Activated CD4-positive, alpha-beta T cell treated with anti-CD3 and anti-CD28 coated beads, Interleukin-2, amount 50 U/mL, for 1 hour (primary cell): ENCODE results near the gene SGTA.
"Not testable (repeated sequence)": the region's sequence is repeated elsewhere in the genome, so short reads cannot be mapped to it uniquely, and the experiment has no call there.

Experiments
- DNase-seq: peaks from one replicate; pipeline ENCODE4 v3.0.0-alpha.2; 2020

SGTA gene

DNA sequence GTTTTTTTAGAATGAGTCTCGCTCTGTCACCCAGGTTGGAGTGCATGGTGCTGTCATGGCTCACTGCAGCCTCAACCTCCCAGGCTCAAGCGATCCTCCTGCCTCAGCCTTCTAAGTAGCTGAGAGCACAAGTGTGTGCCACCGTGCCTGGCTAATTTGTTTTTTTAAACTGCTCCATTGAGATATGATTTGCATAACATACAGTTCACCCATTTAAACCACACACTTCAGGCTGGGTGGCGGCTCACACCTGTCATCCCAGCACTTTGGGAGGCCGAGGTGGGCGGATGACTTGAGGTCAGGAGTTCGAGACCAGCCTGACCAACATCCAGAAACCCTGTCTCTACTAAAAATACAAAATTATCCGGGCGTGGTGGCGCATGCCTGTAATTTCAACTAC, 9.6 kb upstream of the SGTA start:
- DNase-seq, result not testable (repeated sequence)

DNA sequence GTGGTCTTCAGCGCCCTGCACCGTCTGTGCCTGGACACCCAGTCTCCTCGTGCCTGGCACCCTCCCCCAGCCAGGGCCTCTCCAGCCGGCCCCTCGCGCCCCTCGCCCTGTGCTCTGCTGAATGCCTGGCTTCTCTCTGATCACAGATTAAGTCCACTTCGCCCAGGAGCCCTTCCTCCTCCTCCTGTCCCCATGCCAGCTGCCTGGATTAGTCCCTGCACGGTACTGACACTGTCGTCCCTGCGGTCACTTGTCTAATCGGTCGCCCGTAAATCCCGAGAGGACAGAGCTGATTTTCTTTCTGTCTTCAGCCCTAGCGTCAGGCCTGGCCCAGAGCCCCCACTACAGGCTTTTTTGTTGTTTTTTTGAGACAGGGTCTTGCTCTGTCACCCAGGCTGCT, 8.8 kb upstream of the SGTA start:
- no peak for DNase-seq

DNA sequence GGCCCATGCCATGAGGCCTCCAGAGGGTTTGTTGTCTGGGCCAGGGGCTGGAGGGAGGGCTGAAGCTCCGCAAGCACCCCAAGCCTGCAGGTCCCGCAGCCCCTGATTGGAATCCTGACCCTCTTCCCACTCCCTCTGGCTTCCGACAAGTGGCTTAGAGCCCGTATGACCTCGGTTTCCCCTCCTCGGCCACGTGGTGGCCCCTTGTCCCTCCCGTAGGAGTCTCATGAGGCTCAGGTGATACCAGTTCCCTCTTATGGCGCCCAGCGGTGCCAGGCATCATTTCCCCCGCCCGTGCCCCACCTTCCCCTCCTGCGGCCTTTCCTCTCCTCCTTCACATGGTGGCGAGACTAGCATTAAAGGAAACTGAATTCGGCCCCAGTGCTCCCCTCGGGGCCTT, 8.4 kb upstream of the SGTA start:
- DNase-seq, result no peak

DNA sequence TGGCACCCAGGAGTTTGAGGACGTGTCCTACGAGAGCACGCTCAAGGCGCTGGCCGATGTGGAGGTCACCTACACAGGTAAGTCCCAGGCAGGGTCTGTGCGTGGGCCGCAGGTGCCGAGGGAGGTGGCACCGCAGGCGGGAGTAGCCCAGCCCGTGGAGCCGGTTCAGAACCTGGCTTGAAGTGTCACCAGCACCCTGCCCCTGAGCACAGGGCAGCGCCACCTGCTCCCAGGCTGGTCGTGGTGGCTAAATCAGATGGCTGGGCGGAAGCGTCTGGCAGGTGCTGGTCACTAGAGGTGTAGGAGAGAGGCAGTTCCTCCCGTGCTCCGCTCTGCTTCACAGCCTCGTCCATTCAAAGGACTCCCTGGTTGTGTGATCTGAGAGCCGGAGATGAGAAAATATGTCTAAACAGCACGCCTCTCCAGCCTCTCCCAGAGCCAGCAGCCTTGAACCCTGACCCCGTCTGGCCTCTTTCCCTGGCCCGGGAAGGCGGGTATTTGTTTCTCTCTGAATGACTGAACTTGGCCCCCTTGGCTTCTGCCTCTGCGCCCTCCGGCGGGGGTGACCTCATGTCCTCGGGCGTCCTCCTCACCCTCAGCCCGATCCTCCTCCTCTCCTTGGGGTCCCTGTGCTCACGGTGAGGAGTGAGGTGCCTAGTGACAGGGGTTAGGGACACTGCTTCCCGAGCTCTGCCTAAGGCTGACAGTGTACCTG, 7.6 kb upstream of the SGTA start:
- no peak for DNase-seq

DNA sequence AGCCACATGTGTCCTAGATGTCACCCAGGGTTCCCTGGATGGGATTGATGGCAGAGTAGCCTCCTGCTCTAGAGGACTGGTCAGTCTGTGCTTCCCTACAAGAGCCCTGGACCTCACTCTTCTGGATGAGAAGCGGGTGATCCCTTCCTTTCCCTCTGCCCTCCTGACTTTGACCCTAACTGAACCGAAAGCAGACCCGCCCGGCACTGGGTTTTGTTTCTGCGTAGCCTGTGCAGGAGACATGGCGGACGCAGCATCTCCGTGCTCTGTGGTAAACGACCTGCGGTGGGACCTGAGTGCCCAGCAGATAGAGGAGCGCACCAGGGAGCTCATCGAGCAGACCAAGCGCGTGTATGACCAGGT, 7.1 kb upstream of the SGTA start:
- DNase-seq, result no peak

DNA sequence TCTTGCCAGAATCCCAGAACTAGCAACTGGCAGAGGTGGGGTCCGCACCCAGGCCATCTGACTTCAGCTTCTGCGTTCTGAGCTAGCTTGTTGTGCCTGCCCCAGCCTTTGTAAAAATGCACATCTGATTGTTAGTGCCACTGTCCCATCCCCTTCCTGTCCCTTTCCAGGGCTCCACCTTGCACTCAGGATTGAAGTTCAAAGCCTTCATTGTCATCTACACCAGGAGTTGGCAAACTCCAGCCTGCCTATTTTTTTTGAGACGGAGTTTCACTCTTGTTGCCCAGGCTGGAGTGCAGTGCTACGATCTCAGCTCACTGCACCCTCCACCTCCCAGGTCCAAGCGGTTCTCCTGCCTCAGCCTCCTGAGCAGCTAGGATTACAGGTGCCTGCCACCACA, 5.2 kb upstream of the SGTA start:
- DNase-seq, result no peak

DNA sequence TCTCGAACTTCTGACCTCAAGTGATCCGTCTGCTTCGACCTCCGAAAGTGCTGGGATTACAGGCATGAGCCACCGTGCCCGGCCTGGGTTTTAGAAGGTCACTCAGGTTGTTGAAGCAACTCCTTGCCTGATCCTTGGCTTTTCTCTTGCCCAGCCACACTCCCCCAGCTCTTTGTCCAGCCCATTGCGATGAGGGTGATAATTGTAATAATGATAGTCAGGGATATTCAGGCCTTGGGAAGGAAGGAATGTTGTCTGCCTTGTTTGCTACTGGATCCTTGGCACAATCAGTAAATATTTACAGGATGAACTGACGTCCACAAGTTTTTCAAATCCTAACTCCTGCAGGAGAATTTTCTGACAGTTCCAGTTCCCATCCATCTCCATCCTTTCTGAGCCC, 4.0 kb upstream of the SGTA start:
- no peak for DNase-seq

DNA sequence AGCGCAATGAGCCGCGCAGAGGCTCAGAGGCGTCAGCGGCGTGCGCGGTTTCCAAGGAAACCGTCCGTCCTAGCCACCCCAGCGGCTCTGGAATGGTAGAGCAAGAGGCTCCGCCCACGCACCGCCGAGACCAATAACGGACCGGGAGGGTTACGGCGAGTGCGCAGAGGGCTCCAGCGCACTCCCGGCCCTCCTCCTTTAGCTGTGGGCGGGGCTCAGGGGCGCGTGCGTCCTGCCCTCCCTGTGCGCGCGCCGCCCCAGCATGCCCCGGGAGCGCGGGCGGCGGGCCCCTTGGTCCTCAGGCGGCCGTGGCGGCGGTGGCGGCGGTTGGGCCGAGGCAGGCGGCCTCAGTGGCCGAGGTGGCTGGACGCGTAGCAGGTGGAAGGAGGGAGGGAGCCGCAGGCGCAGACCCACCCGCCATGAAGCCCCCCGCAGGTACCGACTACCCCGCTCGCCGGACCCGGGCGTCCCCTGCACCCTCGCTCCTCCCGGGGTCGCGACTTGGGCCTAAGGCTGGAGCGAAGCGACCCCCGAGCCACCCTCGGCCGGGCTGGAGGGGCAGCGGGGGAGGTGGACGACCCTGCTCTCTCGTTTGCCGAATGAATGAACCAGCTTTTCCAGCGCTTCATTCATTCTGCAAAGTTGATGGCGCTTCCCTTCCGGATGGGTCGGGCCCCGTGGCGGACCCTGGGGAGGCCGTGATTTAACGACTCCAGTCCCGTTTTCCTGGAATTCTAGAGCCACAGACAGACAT, 2.3 kb upstream of the SGTA start, which contains the start of gene THOP1:
THOP1 (plus strand) TSS at position 260 of the 754 bp plus-strand sequence; CDS start at position 420, 160 bp downstream.
- DNase-seq, result peak; percentile 98

DNA sequence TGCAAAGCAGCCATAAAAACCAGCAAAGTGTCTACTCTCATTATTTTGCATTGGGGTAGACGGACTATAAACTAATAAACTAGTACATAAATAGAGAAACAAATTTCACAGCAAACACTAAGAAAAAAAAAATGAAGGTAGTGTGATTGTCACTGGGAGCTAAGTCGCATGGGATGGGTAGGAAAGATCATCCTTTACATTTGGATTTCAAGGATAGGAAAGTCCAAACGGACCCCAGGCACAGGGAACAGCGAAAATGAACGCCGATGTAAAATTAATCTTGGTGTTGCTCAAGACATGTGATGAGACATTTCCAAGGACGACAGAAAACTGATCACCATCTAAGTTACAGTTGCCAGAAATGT, 690 bp upstream of the SGTA start:
- DNase-seq, result no peak

DNA sequence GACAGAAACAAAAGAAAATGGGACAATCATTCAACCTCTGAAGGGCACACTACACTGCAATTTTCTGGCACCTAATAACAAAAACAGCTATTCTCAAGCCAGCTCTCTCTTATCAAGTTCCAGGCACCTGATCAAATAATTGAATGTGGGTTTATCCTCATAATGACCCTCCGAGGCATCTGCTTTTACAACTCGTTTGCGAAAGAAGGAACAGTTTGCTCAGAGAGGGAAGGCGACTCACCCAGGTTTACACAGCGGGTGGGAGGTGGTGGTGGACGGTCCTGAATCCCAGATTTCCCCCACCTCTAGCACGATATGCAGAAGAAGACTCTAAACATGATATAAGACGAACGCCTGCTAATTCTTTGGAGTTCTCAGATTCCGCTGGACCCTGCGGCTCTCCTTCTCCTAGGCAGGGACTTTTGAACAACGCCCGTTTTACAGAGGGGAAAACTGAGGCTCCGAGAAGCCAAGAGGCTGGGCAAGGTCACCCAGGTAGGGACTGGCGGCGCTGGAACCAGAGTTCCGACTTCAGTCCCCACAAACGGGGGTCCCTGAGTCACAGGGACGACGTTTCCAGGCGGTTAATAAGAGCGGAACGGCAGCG, 641 bp downstream of the SGTA start:
- no peak for DNase-seq

DNA sequence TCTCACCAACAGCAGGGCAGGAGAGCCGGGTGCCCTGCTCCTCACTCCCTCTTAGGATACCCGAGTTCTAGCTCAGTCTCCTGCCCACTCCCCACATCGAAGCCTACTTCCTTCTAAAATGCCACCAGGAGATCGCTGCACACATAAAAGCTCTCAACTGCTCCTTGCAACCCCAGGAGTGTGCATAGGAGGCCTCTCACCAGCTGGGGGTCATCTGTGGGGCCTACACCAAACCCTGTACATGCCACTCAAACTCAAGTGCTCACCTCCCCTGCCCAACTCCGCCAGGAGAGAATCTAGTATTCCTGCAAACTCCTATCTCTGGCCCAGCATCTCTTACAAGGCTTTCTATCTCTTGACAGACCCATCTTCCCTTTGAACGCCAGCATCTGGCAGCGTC, 2.8 kb downstream of the SGTA start:
- DNase-seq, result no peak

DNA sequence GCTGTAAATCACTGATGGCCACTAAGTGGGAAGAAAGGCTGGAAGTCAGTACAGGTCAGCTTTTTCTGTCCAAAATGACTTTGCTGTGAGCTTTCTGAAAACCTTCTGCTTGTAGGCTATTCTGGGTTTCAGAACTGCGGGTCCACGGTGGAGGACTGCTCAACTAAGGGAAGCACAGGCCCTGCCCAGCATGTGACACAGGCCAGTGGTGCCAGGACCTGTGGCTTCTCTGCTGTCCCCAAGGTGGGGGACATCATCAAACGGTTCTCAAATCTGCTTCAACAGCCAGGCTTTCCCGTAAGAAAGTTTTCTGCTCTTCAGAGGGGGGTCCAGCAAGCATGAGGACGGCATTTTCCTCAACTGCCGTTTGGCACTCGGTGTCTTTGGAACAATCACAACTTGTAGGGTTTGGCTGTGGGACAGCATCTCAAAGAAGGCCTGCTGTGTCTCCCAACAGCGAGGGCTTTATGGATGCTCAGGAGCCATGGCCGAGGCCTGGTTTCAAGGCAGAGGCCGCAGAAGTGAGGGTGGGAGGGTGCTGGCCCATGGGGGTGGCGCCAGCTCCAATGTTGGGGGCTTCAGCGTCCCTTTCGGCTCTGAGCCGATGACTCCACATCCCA, 3.8 kb downstream of the SGTA start:
- no peak for DNase-seq

DNA sequence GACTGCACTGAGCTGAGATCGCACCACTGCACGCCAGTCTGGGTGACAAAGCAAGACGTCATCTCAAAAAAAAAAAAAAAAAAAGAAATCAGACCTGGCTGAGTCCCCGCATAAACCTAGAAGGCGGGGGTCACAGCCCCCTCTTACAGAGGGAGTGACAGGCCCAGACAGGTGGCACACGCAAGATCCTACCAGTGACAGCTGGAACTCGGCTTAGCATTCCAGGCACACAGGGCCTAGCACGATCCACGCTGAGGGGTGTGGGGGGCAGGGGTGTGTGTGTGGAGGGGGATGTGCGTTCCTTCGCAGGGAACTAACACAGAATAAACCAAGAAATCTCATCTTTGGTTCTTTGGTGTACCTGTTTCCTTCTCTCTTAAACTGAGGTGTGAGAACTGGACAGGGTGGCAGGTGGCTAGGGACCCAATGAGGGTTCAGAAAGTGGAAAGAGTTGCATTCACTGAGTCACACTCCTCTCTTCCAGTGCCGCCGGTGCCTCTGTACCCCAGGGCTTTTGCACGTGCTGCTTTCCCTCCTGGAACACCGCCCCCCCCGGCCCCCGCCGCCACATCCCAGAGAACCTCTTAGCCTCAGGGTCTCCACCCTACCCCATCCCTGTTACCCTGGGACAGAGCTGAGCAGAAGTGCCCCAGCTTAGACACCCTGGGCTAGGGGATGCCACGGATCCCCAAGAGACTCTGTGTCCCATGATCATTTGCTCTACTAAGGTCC, 5.0 kb downstream of the SGTA start:
- DNase-seq, result no peak

DNA sequence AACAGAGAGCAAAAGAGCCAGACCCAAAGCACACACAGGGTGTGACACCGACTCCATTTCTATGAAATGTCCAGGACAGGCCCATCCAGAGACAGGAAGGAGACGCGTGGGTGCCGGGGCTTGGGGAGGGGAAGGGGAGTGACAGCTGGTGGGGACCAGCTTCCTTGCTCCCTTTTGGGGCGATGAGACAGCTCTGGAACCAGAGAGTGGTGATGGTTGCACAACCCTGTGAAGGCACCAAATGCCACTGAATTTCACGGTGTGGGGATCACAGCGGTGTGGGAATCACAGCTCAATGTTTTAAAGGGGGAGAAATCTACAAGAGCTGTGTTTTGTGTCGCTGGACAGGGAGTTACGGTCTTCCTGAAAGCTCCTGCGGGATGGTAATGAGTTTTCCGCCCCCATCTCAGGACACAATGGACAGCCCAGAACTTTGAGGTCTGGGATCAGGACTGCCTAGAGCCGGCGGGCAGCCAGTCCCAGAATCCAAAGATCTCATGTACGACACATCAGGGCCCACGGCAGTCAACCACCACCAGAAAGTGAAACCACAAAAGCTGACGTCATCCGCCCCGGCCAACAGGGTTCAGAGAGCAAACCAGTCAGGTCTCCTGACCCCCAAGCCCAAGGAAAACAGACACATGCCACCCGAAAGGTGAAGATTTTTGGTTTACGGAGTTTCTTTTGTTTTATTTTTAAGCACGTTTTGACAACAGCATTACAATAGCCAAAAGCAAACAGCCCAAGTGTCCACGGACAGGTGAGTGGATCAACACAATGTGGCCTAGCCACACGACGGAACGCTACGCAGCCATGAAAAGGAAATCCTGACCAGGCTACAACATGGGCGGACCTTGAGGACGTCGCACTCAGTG, 7.3 kb downstream of the SGTA start:
- DNase-seq, result peak; percentile 68

DNA sequence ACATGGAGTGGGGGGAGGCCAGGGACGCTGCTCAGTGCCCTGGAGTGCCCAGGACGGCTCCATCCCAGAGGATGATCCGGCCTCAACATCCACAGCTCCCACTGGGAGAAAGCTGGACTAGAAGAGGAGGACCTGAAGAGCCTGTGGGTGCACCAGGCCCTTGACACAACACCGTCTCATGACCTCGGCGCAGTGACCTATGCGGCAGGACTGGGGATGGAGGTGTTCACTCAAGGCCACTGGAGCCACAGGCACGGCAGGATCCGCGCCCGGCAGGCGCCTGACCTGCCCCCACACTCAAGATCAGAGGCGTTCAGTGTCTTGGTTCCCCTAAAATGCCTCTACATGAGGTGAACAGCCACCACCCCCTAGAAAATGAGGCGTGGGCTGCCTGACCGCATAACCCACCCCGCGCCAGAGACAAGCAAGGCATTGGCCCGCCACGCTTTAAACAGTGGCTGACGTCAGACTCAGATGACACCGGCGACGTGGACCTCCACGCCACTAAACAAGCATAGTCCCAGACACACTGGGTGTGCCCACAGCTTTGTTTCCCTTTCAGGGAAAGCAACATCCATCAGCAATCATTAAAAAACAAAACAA, 8.0 kb downstream of the SGTA start:
- DNase-seq, result no peak

DNA sequence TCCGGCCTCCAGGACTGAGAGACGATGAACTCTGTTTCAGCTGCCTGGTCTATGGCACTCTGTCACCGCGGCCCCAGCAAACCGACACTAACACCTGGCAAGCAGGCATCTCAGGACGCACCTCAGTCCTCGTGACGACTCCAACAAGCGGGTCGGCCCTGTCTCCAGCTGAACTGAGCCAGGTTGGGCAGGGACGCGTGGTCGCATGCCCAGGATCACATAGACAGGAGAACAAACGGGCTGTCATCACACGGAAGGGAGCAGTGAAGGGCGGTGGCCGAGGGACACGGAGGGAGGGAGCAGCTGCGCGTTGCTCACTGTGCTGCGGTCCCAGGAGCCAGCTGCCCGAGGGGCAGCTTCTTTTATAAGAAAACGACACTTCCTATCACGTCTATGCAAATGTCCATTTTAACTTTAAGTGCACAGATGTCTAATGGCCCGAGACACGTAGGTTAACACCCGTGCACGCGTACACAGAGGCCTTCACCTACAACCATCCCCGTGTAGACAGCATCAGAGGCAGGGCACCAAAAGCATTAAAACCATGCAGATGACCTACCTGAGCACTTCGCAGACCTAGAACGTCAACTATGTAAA, 8.9 kb downstream of the SGTA start:
- DNase-seq, result no peak

DNA sequence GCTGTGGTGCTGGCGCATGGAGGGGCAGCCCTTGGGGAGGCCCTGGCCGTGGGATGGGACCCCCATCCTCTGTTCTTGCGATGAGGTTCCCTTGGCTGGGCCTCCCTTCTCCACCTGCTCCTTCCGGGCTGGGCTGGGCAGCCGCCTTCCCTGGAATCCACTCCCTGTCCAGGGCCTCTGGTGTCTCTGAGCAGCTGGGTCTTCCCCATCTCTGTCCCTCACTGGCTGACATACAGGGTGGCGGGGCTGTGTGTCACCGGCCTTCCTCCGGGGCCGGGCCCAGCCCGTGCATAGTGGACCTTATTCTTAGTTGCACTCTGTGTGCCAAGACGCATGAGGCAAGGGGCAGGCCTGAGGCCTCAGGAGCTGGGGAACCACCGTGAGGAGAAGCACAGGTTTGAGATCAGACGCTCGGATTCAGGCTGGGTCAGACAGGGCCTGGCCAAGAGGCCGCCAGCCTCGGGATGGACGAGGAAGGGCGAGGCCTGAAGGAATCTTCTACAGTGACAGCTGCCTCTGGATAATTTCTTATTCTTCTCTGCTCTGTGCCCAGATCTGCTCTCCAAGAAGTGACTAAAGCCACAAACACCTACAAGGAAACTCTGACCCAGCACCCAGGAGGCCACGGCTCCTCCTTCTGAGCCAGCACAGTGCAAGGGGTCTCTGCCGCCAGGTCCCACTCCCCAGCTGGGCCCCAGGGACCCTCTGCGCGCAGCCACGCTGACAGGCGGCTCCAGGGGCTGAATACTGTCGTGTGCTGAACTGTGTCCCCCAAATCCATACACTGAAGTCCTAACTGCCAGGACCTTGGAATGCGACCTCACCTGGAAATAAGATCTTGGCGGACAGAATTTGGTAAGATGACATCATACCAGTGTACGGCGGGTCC, 11.0 kb downstream of the SGTA start:
- no peak for DNase-seq

DNA sequence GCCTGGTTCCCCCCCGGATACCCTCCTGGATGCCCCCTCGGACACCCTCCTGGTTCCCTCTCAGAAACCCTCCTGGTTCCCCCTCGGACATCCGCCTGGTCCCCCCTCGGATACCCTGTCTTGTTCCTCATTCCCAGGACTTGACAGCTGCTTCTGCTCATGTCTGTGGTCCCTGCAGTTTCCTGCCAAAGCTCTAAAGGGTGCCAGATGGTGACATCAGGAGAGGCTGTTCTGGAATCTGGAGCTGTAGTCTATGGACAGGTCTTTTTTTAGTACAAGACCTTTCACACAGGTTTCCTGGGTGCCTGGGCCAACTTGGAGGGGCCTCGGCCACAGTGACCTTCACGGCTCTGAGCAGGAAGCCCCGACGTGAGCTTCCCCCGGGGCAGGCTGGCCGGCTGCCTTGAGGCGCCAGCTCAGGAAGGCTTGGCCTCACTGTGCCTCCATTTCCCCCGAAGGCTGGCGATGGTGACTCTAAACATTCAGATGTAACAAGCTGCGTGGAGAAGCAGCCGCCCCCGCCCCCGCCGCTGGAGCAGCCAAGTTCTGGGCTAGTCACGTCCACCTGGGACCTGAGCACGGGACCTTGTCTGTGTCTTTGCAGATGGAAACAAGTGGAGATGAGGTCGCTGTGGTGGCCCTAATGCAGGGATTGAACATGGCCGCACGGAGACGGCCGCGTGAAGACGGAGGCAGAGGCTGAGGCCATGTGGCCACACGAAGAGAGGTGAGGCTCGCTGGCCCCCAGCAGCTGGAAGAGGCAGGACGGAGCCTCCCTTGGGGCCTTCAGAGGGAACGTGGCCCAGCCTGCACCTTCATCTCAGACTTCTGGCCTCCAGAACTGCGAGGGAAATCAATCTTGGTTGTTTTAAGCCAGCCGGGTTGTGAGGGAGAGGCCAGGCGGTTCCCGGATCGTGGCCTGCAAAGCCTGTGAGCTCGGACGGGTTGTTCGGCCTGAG, 12.7 kb downstream of the SGTA start:
- DNase-seq, result no peak

DNA sequence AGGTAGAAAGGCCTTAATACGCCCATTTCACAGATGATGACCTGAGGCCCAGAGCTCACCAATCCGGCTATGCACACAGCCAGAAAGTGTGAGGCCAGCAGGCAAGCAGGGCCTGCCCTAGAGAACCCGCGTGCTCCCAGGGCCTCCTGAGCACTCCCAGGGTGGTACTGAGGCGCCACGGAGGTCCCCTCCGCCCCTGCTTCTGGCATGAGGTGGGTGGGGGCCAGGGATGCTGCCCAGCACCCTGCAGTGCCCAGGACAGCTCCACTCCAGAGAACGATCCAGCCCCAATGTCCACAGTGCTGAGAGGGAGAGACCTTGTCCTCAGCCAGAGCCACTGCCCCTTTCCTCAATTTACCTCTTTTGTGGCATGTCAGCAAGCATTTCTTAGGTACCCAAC, 13.9 kb downstream of the SGTA start:
- DNase-seq, result no peak
